Effector CD4-positive, alpha-beta T cell (primary cell): ENCODE measurements around the gene GPR142.

Source experiments
- DNase-seq: peaks from one replicate; pipeline ENCODE4 v3.0.0-alpha.2; 2020

The GPR142 gene

GRCh38 chr17:74345433-74346241, 21.7 kb upstream of the GPR142 start:
- DNase-seq = no peak

GRCh38 chr17:74347646-74348045, 19.7 kb upstream of the GPR142 start:
- no peak for DNase-seq

- no peak for DNase-seq
These were observed 18.2 kb upstream of the GPR142 start for GRCh38 chr17:74349120-74349519.

- no peak for DNase-seq
These were observed 16.8 kb upstream of the GPR142 start for GRCh38 chr17:74350486-74350885.

GRCh38 chr17:74351552-74352210, 15.6 kb upstream of the GPR142 start:
- DNase-seq = no peak

- DNase-seq = no peak
These were observed 13.8 kb upstream of the GPR142 start for GRCh38 chr17:74353446-74354060.

- peak; percentile 32 for DNase-seq
These were observed 13.2 kb upstream of the GPR142 start for GRCh38 chr17:74354123-74354522.

- DNase-seq = no peak
These were observed 12.7 kb upstream of the GPR142 start for GRCh38 chr17:74354561-74354960.

- no peak for DNase-seq
These were observed 12.2 kb upstream of the GPR142 start for GRCh38 chr17:74355065-74355464.

GRCh38 chr17:74356646-74357465, 10.4 kb upstream of the GPR142 start:
- no peak for DNase-seq

GRCh38 chr17:74357466-74357809, 9.9 kb upstream of the GPR142 start:
- no peak for DNase-seq

GRCh38 chr17:74358697-74359096, 8.6 kb upstream of the GPR142 start:
- no peak for DNase-seq

- DNase-seq = no peak
These were observed 7.4 kb upstream of the GPR142 start for GRCh38 chr17:74359916-74360315.

GRCh38 chr17:74360899-74361229, 6.4 kb upstream of the GPR142 start:
- DNase-seq = no peak

- no peak for DNase-seq
These were observed 5.9 kb upstream of the GPR142 start, which contains the start of gene BTBD17 for GRCh38 chr17:74361230-74362068. Gene BTBD17, minus strand, starts transcription at chr17:74361868. Its CDS starts 49 bp downstream, at chr17:74361819.

- DNase-seq = no peak
These were observed 5.3 kb upstream of the GPR142 start for GRCh38 chr17:74362069-74362405.

- DNase-seq = no peak
These were observed 4.4 kb upstream of the GPR142 start for GRCh38 chr17:74362810-74363498.

- DNase-seq = peak; percentile 63
These were observed 1.2 kb downstream of the GPR142 start for GRCh38 chr17:74368341-74369081.

- DNase-seq = peak; percentile 47
These were observed 1.9 kb downstream of the GPR142 start for GRCh38 chr17:74369221-74369620.

- no peak for DNase-seq
These were observed 2.6 kb downstream of the GPR142 start for GRCh38 chr17:74369665-74370490.
